ENCODE results near the gene SNN. TPM values are rescaled to one million over a fixed set of nuclear protein-coding genes. Genes with fewer than 3 reads are reported as not detected.

Gene SNN
- total and polyA plus RNA-seq, 9 of the 15 experiments (the other 6 are each of a cell fraction or from before 2014, with no cell fraction given) = 0.07 to 2.9 (median 1.9) TPM

GRCh38 chr16:11640987-11641817 lies 27.1 kb upstream of the SNN start (continued):
- TF ChIP-seq ZBTB40 (IDR thresholded peaks at IDR 0.05) = no peak
- TF ChIP-seq ZBTB40 (CRISPR knock-in tag; IDR thresholded peaks at IDR 0.05) = no peak
- TF ChIP-seq, protein P1, sequence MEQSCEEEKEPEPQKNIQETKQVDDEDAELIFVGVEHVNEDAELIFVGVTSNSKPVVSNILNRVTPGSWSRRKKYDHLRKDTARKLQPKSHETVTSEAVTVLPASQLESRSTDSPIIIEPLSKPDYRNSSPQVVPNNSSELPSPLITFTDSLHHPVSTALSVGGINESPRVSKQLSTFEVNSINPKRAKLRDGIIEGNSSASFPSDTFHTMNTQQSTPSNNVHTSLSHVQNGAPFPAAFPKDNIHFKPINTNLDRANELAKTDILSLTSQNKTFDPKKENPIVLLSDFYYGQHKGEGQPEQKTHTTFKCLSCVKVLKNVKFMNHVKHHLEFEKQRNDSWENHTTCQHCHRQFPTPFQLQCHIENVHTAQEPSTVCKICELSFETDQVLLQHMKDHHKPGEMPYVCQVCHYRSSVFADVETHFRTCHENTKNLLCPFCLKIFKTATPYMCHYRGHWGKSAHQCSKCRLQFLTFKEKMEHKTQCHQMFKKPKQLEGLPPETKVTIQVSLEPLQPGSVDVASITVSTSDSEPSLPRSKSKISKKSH (CRISPR knock-in tag; IDR thresholded peaks at IDR 0.05) = no peak
- TF ChIP-seq ZNF134 (CRISPR knock-in tag; conservative IDR thresholded peaks at IDR 0.05) = no peak
- TF ChIP-seq RBM14 (IDR thresholded peaks at IDR 0.05; ENCODE audit: borderline replicate concordance, insufficient read depth, low read depth, low read length) = no peak
- TF ChIP-seq HNRNPLL (IDR thresholded peaks at IDR 0.05; ENCODE audit: low read depth, low read length, poor library complexity, severe bottlenecking) = no peak
- TF ChIP-seq ZNF583 (CRISPR knock-in tag; IDR thresholded peaks at IDR 0.05) = no peak

Measured in K562 (cell line).